Bronchial epithelial cell (primary cell): ENCODE data around the gene LSM14A. TPM values are rescaled to one million over a fixed set of nuclear protein-coding genes. Genes with fewer than 3 reads are reported as not detected.
"Not testable (repeated sequence)": the region's sequence is repeated elsewhere in the genome, so short reads cannot be mapped to it uniquely, and the experiment has no call there.

Experiments
- DNase-seq: peaks from one replicate; pipeline ENCODE4 v3.0.0-alpha.2; 2010; ENCODE audit warnings: low read depth
- FAIRE-seq: peaks from 2 replicates; lab custom pipeline; 2011; peaks lifted over from hg19 to GRCh38; lab: Jason Lieb, UNC
- H3K27me3 ChIP-seq: 2 replicates; pipeline ENCODE4 v1.5.1; 2011; ENCODE audit warnings: low read length; ENCODE audit not compliant: control insufficient read depth, insufficient read depth
- H3K36me3 ChIP-seq: 2 replicates; pipeline ENCODE4 v1.5.1; 2011; ENCODE audit warnings: low read length; ENCODE audit not compliant: control insufficient read depth, insufficient read depth
- H3K4me3 ChIP-seq: 2 replicates; pipeline ENCODE4 v1.5.1; 2011; ENCODE audit warnings: mild to moderate bottlenecking, low read depth, low read length, control low read depth
- CTCF ChIP-seq: IDR thresholded peaks from 2 replicates; pipeline ENCODE4 v1.5.1; 2011; ENCODE audit warnings: mild to moderate bottlenecking, moderate library complexity, low read length, control low read depth, inconsistent platforms; ENCODE audit not compliant: insufficient read depth, severe bottlenecking
- total RNA-seq: library from RNA; depleted of rRNA; stranded (reverse); fragments of >200 nt; gene quantifications from 2 replicates; pipeline ENCODE4 v1.2.1, GENCODE V29; 2014

The LSM14A gene
- total RNA-seq, 1 donor from 2014 or later: 86.1 TPM

- FAIRE-seq: no peak
- Histone ChIP-seq H3K27me3 (no peaks in the 10 kb centered on the region), H3K36me3 (no peaks in the 10 kb centered on the region), H3K4me3 (peak overlapping the region; percentile 76)
- no peak for TF ChIP-seq CTCF
- DNase-seq: peak; percentile 71
These were observed 796 bp upstream of the LSM14A start for GRCh38 chr19:34171539-34171876.

DNA sequence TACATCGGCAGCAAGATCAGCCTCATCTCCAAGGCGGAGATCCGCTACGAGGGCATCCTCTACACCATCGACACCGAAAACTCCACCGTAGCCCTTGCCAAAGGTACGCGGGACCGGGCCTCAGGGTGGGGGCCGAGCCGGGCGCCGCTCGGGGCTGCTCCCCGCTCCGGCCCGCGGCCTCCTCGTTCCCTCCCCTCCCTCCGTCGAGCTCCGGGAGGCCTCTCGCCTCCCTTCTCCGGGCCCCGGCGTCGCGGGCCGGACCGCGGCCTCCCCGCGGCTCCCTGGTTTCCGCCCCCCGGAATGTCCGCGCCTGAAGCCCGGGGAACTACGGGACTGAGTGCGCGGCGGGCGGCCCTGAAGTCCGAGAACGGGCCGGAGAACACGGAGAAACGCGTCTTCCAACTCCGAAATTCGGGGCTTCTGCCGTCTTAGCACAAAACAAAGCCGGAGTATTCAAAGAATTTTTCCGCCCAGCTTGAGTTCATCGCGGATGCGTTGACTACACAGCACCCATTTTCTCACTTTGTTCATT lies 423 bp downstream of the LSM14A start:
- no peak for DNase-seq
- Histone ChIP-seq H3K36me3 (peaks cover 1% of the 10 kb centered on the region), H3K4me3 (peak overlapping the region; percentile 76), H3K27me3 (no peaks in the 10 kb centered on the region)
- no peak for TF ChIP-seq CTCF
- FAIRE-seq: no peak

DNA sequence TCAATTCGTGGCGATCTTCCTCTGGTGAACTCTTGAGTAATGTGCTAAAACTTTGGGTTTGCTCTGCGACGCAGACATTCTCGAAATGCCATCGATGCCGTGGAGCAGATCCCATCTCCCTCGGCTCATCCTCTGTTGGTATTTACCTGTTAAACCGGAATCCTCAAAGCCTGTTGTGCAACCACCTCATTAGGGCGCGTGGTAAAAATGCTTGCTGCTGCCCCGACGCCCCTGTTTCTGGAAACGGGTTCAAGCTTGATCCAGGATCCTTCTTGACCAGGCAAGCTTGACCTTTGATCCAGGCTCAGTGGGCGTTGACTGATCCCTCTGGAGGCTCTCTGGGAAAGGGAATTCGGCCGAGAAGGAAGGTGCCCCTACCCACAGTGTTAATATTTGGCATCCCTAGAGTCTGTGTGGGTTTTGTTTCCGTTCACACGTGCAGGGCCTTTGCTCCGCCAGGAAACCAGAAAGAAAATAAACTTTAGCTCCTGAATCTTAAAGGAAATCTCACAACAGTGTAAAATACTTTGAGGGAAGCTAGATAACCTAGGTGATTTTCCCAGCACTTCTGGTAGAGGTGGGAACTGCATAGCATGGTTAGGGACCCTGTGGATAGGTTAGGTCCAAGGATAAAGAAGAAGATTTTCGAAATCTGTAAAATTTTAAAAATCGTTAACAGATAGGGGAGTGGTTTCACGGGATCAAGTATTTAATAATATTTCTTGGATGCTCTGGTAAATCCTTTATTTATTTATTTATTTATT lies 1.1 kb downstream of the LSM14A start:
- Histone ChIP-seq H3K36me3 (peaks cover 1% of the 10 kb centered on the region), H3K4me3 (peak overlapping the region; percentile 76), H3K27me3 (no peaks in the 10 kb centered on the region)
- FAIRE-seq (no peak), DNase-seq (peak; percentile 65)
- no peak for TF ChIP-seq CTCF

- FAIRE-seq, H3K36me3 ChIP-seq, DNase-seq, H3K4me3 ChIP-seq, H3K27me3 ChIP-seq: not testable (repeated sequence)
These were observed 2.9 kb downstream of the LSM14A start for GRCh38 chr19:34175173-34175572.

- no peak for DNase-seq
- Histone ChIP-seq H3K4me3 (no peak overlapping the region), H3K36me3 (peaks cover 3% of the 10 kb centered on the region), H3K27me3 (no peaks in the 10 kb centered on the region)
- no peak for TF ChIP-seq CTCF
- FAIRE-seq: no peak
These were observed 4.3 kb downstream of the LSM14A start for GRCh38 chr19:34176581-34176980.

DNA sequence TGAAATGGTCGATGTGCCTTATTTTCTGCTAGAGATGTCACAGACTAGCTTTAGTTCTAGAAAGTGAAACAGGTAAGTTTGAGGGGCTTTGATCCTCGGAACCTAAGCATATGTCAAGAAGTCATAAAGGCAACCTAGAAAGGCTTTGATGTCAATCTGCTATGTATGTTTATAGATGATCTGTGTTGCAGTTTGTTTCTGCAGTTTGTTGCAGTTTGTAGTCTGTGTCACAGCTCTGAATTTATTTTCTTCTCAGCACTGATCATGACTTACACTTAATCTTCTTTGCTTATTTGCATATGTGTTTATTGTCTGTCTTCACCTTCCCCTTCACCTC lies 5.9 kb downstream of the LSM14A start:
- no peak for TF ChIP-seq CTCF
- DNase-seq (no peak), FAIRE-seq (no peak)
- peaks cover 3% of the 10 kb centered on the region for H3K36me3 ChIP-seq
- no peak overlapping the region for H3K4me3 ChIP-seq
- H3K27me3 ChIP-seq: no peaks in the 10 kb centered on the region
